ENCODE measurements around the gene BCAS1. TPM values are rescaled to one million over a fixed set of nuclear protein-coding genes. Genes with fewer than 3 reads are reported as not detected.

Gene BCAS1
- total RNA-seq, 1 experiment from 2014 or later, result 3.1 TPM

DNA sequence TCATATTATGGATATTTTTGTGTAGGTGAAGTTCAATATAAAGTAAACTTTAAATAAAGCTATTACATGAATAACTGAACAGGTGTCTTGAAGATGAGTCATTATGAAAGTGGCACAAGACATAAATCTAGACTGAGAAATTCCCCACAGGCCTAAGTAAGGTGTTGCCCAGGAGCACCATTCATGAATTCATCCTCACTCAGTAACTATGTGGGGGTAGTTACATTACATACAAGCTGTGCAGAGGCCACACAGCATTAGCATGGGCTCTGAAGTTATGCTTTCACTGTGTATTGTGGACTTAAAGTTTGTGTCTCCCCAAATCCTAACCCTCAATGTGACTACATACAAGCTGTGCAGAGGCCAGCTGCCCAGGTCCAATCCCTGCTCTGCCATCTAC, 65.9 kb downstream of the BCAS1 start:
- H3K4me1 ChIP-seq (ENCODE audit: control insufficient read depth, insufficient read depth, low read length), result no peaks in the 10 kb centered on the region
- ATAC-seq (no peak), DNase-seq (ENCODE audit: low read depth, low spot score) (no peak)
- no peaks in the 10 kb centered on the region for H3K9me3 ChIP-seq (ENCODE audit: control insufficient read depth, insufficient read depth, low read depth, low read length)
- H3K36me3 ChIP-seq (ENCODE audit: control insufficient read depth, insufficient read depth, low read length), result no peaks in the 10 kb centered on the region
- no peak overlapping the region for H3K4me3 ChIP-seq (ENCODE audit: low read depth in 2 of 2, low read length in 2 of 2)
- CTCF ChIA-PET, result no interaction called here
- POLR2A ChIA-PET, result no interaction called here
- no peak overlapping the region for H3K27ac ChIP-seq (ENCODE audit: low read length)
- no peak for TF ChIP-seq POLR2AphosphoS5 (IDR thresholded peaks at IDR 0.05; ENCODE audit: low read depth, low read length)
- no peak for TF ChIP-seq CTCF (IDR thresholded peaks at IDR 0.05)
- no peak for TF ChIP-seq SIN3A (IDR thresholded peaks at IDR 0.05; ENCODE audit: borderline replicate concordance, insufficient read depth, low read depth, low read length)
- TF ChIP-seq, protein P1, sequence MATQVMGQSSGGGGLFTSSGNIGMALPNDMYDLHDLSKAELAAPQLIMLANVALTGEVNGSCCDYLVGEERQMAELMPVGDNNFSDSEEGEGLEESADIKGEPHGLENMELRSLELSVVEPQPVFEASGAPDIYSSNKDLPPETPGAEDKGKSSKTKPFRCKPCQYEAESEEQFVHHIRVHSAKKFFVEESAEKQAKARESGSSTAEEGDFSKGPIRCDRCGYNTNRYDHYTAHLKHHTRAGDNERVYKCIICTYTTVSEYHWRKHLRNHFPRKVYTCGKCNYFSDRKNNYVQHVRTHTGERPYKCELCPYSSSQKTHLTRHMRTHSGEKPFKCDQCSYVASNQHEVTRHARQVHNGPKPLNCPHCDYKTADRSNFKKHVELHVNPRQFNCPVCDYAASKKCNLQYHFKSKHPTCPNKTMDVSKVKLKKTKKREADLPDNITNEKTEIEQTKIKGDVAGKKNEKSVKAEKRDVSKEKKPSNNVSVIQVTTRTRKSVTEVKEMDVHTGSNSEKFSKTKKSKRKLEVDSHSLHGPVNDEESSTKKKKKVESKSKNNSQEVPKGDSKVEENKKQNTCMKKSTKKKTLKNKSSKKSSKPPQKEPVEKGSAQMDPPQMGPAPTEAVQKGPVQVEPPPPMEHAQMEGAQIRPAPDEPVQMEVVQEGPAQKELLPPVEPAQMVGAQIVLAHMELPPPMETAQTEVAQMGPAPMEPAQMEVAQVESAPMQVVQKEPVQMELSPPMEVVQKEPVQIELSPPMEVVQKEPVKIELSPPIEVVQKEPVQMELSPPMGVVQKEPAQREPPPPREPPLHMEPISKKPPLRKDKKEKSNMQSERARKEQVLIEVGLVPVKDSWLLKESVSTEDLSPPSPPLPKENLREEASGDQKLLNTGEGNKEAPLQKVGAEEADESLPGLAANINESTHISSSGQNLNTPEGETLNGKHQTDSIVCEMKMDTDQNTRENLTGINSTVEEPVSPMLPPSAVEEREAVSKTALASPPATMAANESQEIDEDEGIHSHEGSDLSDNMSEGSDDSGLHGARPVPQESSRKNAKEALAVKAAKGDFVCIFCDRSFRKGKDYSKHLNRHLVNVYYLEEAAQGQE (IDR thresholded peaks at IDR 0.05; ENCODE audit: insufficient read depth in 1 of 2, low read depth in 2 of 2, low read length in 1 of 2), result no peak
- TF ChIP-seq TCF7L2 (IDR thresholded peaks at IDR 0.05; ENCODE audit: low read depth, low read length), result no peak
- H3K27me3 ChIP-seq (ENCODE audit: control insufficient read depth, insufficient read depth, low read length), result no peaks in the 10 kb centered on the region
- intact Hi-C loops (cut with micrococcal nuclease; ENCODE audit: unreplicated experiment), result no loop called here
- no TSS peak for BruUV-seq (replicated peaks)
- in situ Hi-C loops (cut with HindIII; ENCODE audit: low pct_unique_long_range_greater_than_20kb, low sequenced_read_pairs), result no loop called here

DNA sequence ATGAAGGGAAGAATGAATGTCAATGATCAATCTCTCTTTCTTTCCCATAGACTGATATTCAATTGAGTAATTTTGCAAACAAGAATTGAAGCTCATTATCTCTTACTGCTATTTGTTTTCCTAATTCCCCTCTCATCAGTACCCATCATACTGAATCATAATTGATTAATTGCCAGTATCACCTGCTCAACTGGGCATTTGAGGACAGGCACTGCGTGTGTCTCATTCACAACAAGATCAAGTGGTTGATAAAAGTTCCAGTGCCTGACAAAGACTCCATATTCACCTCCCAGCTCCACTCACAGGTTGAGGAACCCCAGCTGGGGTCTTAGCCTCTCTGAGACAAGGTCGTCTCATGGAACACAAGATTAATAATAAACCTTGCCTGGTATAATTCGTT, 67.7 kb downstream of the BCAS1 start:
- ChIA-PET POLR2A (no interaction called here), CTCF (no interaction called here)
- Histone ChIP-seq H3K4me1 (ENCODE audit: control insufficient read depth, insufficient read depth, low read length) (no peaks in the 10 kb centered on the region), H3K27ac (ENCODE audit: low read length) (no peak overlapping the region), H3K4me3 (ENCODE audit: low read depth in 2 of 2, low read length in 2 of 2) (no peak overlapping the region), H3K36me3 (ENCODE audit: control insufficient read depth, insufficient read depth, low read length) (no peaks in the 10 kb centered on the region), H3K9me3 (ENCODE audit: control insufficient read depth, insufficient read depth, low read depth, low read length) (no peaks in the 10 kb centered on the region), H3K27me3 (ENCODE audit: control insufficient read depth, insufficient read depth, low read length) (no peaks in the 10 kb centered on the region)
- no peak for TF ChIP-seq SIN3A (IDR thresholded peaks at IDR 0.05; ENCODE audit: borderline replicate concordance, insufficient read depth, low read depth, low read length)
- TF ChIP-seq CTCF (IDR thresholded peaks at IDR 0.05), result no peak
- no peak for TF ChIP-seq POLR2AphosphoS5 (IDR thresholded peaks at IDR 0.05; ENCODE audit: low read depth, low read length)
- TF ChIP-seq TCF7L2 (IDR thresholded peaks at IDR 0.05; ENCODE audit: low read depth, low read length), result no peak
- TF ChIP-seq, protein P1 (IDR thresholded peaks at IDR 0.05; ENCODE audit: insufficient read depth in 1 of 2, low read depth in 2 of 2, low read length in 1 of 2), result no peak
- DNase-seq (ENCODE audit: low read depth, low spot score) (no peak), ATAC-seq (no peak)
- intact Hi-C loops (cut with micrococcal nuclease; ENCODE audit: unreplicated experiment), result no loop called here
- no TSS peak for BruUV-seq (replicated peaks)
- in situ Hi-C loops (cut with HindIII; ENCODE audit: low pct_unique_long_range_greater_than_20kb, low sequenced_read_pairs), result no loop called here

Measured in Panc1 (cell line).